ENCODE results near the gene NFE2.

NFE2 gene

DNA sequence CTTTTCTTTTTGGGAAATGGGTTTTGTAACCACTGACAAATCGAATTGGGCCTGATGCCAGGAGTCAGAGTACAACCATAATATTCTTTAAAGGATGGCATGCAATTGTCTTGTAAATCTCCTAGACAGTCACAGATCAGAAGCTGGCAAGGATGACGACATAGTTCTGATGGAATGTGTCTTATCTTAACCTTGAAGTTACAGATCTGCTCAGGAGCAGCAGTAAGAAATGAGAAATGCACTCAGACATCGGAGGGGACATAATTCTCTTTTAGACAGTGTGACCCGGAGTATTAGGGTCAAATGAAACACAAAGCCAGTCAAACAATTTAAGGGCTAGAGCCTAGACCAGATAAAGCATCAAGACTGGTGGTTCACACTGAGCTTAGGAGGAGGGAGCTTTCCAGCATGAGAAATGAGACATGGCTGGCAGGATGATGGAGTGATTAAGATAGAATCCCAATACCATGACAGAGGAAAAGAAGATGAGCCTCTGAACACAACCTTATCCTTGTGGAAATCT, 38.4 kb downstream of the NFE2 start:
- TF ChIP-seq CTCF (IDR thresholded peaks at IDR 0.05), result no peak

- no peak for TF ChIP-seq CTCF (IDR thresholded peaks at IDR 0.05)
Observed at GRCh38 chr12:54261815-54262402, 38.9 kb downstream of the NFE2 start.

DNA sequence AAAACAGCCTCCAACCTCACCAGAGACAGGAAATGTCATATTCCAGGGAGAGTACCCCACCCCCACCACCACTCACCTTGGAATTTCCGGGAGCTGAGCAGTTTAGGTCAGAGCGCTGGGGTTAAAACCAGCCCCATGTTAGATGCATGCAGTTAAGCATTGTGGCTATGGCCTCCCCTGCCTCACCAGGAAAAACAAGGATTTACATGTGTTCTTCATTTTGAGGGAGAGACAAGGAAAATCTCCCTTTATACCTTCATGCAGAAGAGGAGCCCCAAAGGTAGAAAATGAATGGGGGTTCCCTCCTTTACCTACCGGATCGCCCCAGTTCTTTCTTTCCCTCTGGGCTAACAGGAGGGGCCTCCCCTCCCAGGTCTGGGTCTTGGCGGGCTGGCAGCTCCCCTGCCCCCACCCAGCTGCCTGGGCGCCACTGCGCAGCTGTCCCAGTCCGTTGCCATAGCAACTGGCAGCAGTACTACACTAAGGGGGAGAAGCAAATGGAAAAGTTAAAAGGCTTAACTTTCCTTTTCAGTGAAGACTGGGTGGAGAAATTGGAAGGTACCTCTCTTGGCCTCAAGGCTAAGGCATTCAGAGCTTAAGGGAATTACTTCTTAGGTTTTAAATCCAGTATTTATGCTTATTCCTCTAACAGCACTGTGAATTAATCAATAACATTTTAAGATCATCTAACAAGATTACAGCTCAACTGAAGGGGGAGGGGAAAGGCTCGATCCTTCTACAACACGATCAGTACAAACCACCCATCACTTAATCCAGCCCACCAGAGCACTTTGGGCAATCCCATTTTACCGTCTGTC, 41.4 kb downstream of the NFE2 start:
- TF ChIP-seq CTCF (IDR thresholded peaks at IDR 0.05), result no peak

GRCh38 chr12:54258201-54258681, 42.6 kb downstream of the NFE2 start:
- TF ChIP-seq CTCF (IDR thresholded peaks at IDR 0.05), result no peak

GRCh38 chr12:54257332-54257731, 43.5 kb downstream of the NFE2 start:
- TF ChIP-seq CTCF (IDR thresholded peaks at IDR 0.05), result no peak

DNA sequence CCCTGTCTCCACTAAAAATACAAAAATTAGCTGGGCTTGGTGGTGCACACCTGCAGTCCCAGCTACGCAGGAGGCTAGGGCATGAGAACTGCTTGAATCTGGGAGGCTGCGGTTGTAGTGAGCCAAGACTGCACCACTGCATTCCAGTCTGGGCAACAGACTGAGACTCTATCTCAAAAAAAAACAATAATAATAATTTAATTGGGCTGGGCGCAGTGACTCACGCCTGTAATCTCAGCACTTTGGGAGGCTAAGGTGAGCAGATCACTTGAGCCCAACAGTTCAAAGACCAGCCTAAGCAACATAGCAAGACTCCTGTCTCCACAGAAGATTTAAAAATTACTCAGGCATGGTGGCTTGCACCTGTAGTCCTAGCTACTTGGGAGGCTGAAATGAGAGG, 47.6 kb downstream of the NFE2 start:
- no peak for TF ChIP-seq CTCF (IDR thresholded peaks at IDR 0.05)

GRCh38 chr12:54251667-54252284, 49.0 kb downstream of the NFE2 start:
- peak; percentile 77 for TF ChIP-seq CTCF (IDR thresholded peaks at IDR 0.05)
